SHP77 treated with DMSO at 0.1 percent for 48 hours (cell line): Measurements from ENCODE around the gene CORO1C.
A peak's percentile ranks its signal among the peaks of the same experiment; 100 is the strongest.
"Not testable (repeated sequence)": the region's sequence is repeated elsewhere in the genome, so short reads cannot be mapped to it uniquely, and the experiment has no call there.

Source experiments
- DNase-seq: peaks from one replicate; lab custom pipeline; 2025; lab: John Stamatoyannopoulos, UW

CORO1C gene

DNA sequence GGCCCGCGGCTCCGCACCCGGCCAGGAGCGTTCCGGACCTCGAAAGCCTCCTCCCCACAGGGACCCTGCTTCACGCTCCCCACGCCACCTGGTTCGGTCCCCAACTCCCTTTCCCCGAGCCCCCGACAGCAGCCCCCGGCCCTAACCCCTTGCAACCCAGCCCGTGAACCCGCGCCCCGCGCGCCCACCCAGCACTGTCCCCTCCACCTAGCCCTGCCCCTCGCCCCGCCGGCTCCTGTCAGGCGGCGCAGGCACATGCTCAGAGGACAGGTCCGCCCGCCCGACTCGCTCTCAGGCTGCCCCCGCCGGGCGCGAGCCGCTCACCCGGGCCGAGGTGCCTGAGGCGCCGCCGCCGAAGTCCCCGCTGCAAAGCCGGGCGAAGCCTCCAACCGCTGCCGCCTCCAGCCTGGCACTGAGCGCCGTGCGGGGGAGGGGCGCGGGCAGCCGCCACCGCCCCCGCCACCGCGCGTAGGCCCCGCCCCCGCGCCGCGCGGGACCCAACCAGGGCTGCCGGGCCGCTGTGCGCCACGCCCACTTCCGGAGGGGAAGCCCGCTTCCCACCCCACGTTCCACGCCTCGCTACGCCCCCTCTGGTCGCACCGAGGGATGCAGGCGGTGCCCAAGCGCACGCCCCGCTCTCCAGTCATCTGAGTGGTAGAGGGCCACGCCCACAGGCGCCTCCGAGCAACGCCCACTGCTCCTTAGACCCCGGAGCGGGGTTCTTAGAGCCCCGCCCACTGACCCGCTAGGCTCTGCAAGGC, at the start of gene CORO1C:
Gene CORO1C (minus strand): TSS at position 414 of the 761 bp plus-strand sequence. CDS start 30,200 bp downstream, outside the sequence.
- peak; percentile 88 for DNase-seq

DNA sequence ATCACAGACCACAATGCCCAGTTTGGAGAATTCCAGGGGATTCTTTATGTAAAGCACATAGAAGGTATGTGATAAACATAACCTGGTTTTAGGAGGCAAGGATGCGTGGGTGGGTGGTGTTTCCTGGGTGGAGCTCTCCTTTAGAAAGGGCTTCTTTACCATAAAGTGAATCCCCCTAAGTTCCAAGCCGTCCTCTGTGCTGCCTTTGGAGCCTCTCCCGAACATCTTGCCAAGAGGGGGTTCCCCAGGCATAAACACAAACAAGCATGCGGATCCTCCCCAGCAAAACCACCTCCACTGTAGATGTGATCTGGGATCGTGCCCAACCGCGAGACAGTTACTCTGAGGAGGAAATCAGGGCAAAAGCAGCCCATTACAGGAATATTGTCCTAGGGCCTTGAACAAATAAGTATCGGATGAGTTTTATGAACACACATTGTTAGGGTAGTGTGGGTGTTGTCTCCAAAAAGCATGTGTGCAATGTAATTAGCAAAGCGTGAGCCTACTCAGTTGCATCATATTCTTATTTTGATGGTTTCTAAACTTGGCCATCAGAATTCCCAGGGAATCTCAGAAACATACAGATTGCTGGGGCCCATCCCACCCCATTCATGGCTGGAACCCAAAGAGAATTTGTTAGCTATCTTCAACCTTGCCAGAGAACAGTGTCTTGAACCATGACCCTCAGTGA, 48.8 kb upstream of the CORO1C start:
- no peak for DNase-seq

DNA sequence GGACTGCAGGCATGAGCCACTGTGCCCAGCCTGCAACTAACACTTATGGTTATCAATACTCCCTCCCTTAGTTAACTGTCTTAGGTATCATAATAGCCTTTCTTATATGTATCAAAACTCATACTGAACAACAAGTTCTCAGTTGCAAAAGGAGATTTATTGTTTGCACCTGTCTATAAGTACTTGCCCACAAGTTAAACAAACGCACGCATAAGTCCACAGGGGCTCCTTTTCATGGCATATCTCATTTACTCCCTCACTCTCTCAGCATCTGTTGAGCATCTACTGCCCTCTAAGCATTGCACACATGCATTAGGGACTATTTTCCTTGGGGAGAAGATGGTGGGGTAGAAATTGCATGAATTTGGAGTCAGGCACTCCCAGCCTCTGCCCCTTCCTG, 46.7 kb upstream of the CORO1C start:
- no peak for DNase-seq

- no peak for DNase-seq
Observed at GRCh38 chr12:108777156-108777555, 45.8 kb upstream of the CORO1C start.

DNA sequence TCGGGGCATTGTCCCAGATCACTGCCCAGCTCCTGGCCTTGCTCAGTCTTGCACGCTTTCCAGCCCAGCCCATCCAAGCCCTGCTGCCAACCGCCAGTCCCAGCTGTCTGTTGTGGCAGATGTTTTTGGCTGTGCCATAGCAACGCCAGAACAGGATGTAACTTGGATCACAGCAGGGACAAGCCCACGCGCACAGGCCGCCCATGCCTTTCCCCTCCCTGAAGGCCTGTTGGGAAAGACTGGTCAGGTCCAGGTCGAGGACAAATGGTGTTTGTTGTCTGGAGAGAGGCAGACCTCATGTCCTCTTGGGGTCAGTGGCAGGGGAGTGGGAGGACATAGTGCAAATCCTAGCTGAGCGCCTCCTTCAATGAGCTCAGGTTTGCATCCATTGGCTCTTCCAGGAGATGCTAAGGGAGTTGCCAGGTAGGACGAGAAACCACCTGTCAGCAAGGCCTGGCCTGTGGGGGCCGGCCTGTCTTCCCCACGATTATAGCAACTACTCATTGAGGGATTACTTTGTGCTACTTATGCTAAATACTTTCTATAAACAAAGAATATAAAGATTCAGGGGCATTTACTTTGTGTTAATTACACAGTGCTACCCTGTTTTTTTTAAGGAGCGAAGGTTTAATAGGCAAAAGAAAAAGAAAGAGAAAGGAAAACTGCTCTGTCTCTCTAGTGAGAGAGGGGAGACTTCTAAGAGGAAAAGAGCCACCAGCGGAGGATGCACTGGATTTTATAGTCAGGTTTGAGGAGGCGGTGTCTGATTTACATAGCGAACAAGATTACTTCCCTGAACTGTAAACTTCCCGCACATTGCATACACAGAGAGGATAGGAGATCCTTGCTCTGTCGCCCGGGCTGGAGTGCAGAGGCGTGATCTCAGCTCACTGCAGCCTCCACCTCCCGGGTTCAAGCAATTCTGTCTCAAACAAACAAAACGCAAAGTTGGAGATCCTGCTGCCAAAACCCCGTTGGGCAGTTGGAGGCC, 42.8 kb upstream of the CORO1C start:
- peak; percentile 56 for DNase-seq

DNA sequence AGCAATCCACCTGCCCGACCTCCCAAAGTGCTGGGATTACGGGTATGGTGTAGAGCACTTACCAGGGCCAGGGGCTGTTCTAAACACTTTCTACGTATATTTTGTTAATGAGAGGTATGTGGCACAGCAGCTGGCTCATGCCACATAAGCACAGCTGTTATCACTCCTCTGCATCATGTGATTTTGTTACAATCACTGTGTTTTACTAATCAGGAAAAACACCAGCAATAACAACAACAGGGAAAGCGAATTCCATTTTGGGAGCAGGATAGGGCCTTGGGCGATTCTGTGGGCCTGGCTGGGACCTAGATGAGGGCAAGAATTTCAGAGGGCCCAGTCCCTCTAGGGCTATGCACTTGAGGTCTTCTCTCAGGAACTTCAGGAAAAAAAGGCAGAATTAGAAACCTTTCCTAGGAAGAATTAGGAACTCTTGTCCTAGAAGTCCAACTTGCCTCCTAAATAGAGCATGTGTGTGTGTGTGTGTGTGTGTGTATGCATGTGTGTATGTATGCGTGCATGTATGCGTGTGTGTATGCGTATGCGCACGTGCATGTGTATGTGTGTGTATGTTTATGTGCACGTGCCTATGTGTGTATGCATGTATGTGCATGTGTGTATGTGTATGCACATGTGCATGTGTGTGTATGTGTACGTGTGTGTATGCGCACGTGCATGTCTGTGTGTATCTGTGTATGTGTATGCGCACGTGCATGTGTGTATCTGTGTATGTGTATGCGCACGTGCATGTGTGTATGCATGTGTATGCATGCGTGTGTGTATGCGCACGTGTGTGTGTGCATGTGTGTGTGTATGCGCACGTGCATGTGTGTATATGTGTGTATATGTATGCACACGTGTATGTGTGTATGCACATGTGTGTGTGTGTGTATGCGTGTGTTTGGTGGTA, 41.8 kb upstream of the CORO1C start:
- DNase-seq, result no peak

DNA sequence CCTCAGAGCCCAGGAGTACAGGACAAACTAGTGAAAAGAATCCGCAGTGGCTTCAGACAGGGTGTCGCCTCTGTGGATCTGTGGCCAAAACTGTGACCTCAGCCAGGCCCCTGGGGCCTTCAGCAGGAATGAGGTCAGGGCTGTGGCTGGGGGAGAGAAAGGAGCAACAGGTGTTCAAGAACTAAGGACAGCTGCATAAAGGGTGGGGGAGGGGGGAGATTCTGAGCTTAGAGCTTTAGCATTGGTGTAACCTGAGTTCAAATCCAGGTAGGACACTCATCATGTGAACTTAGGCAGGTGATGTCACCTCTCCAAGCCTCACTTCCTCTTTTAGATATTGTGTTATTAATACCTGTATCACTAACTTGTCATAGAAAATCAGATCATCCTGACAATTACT, 40.9 kb upstream of the CORO1C start:
- DNase-seq, result no peak

- not testable (repeated sequence) for DNase-seq
Observed at GRCh38 chr12:108771835-108772234, 40.5 kb upstream of the CORO1C start.

DNA sequence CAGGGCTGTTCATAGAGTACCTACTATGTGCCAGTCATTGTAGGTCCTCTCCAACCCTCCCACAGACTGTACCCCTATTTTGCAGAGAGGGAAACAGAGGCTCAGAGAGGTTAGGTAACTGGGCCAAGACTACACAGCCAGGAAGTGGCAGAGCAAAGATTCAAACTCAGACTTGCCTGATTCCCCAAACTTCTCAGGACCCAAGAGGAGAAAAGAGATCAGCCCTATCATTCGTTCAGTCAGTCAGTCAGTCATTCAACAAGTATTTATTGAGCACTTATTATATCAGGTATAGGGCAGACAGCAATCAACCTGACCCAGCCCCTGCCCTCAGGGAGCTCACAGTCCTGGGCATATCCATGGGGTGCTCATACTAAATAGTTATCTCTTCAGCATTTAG, 39.6 kb upstream of the CORO1C start:
- no peak for DNase-seq

DNA sequence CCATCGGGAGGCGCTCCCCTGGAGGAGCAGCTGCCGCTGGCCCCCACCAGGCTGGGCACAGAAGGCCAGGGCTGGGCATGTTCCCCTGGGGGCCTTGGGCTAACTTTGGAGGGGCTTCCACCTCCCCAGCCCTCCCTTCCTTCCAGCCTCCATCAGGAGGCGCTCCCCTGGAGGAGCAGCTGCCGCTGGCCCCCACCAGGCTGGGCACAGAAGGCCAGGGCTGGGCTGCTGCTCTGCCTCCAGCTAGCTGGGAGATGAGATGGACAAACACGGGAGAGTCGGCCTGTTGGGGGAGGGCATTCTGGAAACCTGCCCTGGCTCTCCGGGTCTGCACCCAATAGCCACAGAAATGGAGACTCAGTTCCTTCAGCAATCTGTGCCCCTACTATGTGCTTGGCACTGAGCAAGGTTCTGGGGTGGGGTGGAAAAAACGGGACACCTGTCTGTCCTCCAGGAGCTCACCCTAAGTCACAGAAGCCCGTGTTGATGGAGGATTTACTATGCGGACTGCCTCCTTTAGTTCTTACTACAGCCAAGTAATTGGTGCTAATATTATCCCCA, 39.0 kb upstream of the CORO1C start:
- no peak for DNase-seq

DNA sequence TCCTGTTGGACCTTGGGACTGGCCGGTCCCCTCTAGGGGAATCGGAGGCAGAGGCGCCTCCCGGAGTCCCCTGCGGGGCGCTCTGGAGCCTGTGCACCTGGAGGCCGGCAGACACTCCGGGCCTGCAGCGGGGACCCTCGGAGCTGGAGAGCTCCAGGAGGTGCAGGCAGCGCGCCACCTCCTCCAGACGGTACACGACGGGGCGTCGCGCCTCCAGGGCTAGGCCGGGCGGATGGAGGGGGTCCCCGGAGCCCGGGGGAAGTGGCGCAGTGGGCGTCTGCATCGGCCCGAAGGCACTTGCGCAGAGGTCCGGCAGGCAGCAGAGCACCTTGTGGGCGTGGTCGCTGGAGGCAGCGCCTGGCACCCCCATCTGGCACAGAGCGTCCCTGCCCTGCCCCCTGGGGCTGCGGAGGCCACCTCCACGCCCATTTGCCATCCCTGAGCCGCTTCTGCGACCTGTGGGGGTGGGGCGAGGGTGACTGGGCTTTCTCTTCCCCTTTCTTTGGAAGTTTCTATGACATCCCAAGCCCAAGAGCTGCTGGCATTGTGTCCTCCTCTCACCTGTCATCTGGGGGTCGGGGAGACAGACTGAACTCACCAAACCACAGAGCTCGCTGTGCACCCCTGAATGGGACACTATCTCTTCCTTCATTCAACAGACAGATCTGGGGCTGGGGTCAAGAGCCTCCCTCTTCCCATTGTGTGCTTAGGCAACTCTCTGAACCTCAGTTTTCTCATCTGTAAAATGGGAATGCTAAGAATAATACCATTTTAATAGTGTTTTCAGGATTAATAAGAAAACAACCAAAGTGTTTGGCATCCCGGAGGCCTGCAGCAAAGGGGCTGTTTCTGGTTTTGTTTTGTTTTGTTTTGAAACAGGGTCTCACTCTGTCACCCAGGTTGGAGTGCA, 37.5 kb upstream of the CORO1C start:
- DNase-seq, result no peak

- DNase-seq, result no peak
Observed at GRCh38 chr12:108766294-108766693, 35.0 kb upstream of the CORO1C start.

DNA sequence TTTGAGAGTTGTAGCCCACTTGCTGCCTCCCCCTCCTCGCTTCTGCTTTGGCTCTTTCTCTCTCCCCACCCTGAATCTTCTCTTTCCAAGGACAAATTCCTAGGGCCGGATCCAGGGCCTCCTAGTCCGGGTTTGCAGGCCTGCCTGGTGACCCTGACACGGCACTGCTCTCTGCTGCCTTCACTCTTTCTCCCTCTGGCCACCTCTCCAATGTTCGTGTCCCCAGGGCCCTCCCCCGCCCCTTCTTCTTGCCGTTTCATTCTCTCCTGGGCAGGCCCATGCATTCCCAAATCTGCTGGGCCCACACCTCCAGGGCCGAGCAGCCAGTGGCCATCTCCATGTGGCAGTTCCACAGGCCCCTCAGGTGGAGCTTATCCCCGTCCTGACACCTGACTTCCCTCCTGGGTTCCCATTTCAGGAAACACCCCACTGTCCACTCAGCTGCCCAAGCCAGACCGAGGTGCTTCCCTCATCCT, 34.0 kb upstream of the CORO1C start:
- no peak for DNase-seq

GRCh38 chr12:108764540-108765288, 33.4 kb upstream of the CORO1C start:
- no peak for DNase-seq

DNA sequence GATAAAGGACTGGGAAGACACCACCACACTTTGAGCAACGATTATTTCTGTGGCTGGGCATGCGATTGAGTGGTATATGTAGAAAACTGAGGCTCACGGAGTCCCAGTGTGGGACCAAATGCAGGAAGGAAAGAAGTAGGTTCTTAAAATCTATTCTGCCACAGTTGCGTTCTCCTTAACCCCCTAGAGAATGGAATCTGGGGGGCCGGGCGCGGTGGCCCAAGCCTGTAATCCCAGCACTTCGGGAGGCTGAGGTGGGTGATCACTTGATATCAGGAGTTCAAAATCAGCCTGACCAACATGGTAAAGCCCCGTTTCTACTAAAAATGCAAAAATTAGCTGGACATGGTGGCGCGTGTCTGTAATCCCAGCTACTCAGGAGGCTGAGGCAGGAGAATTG, 29.9 kb upstream of the CORO1C start:
- DNase-seq, result no peak

DNA sequence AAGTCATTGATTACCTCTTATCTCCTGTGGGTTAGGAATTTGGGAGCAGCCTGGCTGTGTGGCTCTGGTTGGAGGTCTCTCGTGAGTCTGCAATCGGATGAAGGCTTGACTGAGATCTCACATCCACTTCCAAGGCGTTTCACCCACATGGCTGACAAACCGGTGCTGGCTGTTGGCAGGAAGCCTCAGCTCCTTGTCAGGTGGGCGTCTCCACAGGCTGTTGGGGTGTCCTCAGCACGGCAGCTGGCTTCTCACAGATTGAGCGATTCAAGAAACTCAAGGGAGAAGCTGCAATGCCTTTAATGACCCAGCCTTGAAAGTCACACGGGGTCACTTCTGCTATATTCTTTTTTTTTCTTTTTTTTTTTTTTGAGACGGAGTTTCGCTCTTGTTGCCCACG, 28.6 kb upstream of the CORO1C start:
- DNase-seq, result no peak

DNA sequence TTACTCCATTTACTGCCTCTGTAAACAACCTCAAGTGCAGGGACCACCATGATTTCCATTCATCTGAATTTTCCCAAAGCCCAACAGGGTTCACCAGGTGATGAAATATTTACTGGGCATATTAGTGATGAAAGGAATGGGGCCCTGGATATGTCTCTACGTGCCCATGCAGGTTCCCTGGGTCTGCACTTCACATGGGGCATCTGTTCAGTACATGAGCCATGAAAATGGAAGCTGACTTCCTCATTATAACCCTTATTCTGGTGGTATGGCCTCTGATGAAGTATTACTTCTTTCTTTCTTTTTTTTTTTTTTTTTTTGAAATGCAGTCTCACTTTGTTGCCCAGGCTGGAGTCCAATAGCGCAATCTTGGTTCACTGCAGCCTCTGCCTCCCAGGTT, 26.5 kb upstream of the CORO1C start:
- peak; percentile 18 for DNase-seq

DNA sequence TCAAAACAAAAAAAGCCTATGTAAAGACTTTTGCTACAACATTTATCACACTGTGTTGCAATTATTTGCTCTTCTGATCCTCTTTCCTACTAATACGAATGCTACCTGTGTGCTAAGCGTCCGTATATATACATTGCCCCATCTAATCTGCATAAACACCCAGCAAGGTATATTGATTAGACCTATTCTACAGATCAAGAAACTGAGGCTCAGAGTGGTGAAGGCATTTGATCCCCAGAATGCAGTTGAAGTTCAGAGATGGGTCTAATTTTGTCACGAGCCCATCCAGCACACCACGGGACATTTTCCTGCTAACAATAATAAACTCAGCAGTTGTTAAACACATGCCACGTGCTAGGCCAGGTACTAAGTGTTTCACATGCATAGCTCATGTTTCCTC, 25.1 kb upstream of the CORO1C start:
- DNase-seq, result no peak

GRCh38 chr12:108755481-108755880, 24.2 kb upstream of the CORO1C start:
- DNase-seq, result no peak
